ENCODE measurements around the gene NLRP13.

The NLRP13 gene

DNA sequence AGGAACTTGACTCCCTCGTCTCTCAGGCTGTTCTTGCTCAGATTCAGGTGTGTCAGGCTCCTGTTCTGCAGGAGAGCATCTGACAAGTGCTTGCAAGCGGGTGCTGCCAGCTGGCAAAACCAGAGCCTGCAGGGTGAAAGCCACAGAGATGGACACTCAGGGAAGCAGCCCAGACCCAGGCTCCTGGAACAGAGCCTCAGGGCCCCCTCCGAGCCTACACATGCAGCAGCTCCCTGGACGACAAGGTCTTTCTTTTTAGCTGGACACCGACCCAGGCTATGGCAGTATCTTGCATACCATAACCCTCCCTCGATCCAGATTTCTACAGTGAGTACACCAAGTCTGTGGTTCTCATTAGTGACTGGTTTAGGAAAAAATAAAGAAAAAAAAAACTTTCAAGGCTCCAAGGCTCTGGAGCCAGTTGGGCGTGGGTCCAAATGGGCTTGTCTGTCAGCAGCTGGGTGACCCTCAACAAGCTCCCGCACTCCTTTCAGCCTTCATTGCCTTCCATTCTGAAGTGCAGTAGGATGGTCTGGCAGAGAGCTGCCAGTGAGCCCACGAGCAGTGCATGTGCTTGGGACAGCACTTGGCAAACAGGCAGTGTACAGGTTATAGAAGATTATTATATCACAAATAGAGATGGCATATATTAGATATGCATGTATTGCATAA is 29.9 kb downstream of the NLRP13 start:
- DNase-seq (ENCODE audit: low read depth): no peak

DNA sequence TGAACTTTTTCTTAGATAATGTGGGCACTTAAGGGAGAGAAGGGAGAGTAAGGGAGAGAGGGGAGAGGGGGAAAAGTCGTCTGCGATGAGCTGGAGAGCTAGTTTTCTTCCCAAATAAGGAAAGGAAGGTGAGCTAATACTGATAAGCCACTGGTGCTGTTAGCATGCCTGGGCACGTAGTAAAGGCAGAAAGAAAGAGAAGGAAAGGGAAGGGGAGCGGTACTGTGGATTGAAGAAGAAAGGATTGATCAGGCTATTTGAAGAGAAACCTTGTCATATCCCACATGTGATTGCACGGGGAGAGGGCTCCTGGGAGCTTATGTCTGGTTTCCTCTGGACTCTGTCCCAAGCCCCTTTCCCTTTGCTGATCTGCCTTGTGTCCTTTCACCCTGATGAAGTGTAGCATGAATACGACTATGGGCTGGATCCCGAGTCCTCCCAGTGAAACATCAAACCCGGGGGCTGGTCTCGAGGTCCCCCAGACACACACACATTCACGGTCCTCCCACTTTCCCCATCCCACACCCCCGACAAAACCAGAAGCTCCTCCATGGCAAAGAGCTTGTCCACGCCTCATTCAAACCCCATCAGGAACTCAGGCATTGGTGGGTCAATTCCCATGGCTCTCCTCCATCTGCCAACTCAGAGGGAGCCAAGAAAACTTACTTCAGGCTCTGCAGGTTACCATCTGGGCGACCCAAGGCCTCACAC is 30.6 kb downstream of the NLRP13 start:
- no peak for DNase-seq (ENCODE audit: low read depth)

DNA sequence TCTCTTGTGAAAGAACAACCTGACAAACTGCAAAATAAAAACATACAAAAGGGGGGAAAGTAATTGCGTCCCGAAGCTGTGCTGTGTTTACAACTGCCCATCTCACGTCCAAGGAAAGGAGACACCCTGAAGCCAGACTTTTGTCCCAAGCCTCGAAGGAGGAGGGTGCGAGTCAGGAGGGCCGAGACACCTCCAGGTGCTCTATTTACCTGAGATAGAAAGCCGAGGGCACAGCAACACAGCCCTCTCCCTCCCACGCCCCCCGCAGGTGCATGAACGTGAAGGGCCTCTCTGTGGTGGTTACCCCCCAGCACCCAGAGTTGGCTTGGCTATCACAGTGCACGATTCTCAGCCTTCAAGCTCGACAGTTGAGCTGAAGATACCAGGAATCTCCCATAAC is 33.2 kb downstream of the NLRP13 start:
- DNase-seq (ENCODE audit: low read depth): no peak

DNA sequence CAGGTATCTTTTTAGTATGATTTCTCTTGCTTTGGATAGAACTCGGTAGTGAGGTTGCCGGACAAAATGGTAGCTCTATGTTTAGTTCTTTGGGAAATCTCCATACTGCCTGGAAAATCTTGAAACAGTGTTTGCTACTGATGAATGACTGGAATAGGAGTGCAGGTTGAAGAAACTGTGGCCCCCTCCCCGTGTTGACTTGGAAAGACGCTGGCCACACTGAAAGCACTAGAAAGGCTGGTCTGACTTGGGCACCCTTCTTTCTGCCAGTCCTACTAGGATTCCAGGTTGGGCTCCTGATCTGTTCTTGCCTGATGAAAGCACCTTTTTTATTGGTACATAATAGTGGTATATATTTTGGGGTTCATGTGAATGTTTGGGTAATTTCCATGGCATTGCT is 49.5 kb downstream of the NLRP13 start:
- DNase-seq (ENCODE audit: low read depth): no peak

DNA sequence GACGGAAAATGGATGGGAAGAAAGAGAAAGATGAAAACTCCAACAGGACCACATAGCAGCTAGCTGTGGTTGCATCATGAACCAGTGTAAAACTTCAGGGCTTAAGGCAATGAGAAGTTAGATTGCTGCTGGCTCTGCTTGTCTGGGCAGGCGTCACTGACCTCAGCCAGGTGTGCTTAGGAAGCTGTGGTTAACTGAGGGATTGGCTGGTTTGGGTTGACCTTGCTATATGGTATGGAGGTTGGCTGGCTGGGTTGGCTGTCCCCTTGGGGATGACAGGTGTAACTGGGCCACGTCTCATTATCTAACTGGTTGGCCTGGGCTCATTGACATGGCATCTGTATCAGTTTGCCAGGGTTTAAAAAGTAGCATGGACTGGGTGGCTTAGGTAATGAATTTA is 54.9 kb downstream of the NLRP13 start:
- DNase-seq (ENCODE audit: low read depth): no peak

DNA sequence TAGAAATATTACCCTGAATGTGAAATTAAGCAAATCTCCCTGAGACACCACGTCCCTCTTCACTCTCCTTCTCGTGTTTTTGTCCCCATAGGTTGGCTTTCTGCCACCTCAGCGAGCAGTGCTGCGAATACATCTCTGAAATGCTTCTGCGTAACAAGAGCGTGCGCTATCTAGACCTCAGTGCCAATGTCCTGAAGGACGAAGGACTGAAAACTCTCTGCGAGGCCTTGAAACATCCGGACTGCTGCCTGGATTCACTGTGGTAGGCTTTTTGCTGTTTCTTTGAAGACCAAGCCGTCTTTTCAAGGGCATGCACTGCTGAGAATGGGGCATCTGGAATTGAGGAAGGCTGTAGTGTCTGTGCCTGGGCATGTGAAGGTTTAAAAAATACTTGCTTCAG is 61.4 kb downstream of the NLRP13 start:
- no peak for DNase-seq (ENCODE audit: low read depth)

DNA sequence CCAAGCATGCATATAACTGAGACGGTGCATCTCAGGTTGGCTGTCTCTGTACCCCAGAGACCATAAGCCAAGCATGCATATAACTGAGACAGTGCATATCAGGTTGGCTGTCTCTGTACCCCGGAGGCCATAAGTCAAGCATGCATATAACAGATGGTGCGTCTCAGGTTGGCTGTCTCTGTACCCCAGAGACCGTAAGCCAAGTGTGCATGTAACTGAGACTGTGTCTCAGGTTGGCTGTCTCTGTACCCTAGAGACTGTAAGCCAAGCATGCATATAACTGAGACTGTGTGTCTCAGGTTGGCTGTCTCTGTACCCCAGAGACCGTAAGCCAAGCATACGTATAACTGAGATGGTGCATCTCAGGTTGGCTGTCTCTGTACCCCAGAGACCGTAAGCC is 65.0 kb downstream of the NLRP13 start:
- no peak for DNase-seq (ENCODE audit: low read depth)

DNA sequence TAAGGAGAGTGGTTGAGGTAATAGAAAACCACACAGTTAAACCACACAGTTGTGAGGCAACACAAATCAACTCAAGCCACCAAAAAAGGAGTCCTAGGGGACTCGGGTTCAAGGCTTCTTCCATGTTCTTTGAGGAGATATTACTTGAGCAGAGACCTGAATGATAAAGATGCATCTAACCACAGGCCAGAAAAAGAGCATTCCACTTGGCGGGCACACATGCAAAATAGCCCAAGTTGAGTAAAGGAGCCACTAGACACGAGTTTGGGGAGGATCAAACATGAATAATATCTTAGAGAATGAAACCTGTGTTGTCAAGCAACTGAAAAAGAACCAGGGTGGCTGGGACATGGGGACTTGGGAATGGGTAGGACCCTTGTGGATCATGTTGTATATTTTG is 65.6 kb downstream of the NLRP13 start:
- no peak for DNase-seq (ENCODE audit: low read depth)

DNA sequence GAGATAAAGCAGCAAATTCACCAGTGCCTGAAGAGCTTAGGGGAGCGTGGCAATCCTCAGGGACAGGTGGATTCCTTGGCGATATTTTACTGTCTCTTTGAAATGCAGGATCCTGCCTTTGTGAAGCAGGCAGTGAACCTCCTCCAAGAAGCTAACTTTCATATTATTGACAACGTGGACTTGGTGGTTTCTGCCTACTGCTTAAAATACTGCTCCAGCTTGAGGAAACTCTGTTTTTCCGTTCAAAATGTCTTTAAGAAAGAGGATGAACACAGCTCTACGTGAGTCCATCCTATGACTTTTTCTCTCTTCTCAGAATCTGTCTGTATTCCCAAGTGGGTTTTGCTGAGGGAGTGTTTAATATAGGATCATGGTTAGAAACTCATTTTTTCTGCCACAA is 73.2 kb downstream of the NLRP13 start:
- no peak for DNase-seq (ENCODE audit: low read depth)

DNA sequence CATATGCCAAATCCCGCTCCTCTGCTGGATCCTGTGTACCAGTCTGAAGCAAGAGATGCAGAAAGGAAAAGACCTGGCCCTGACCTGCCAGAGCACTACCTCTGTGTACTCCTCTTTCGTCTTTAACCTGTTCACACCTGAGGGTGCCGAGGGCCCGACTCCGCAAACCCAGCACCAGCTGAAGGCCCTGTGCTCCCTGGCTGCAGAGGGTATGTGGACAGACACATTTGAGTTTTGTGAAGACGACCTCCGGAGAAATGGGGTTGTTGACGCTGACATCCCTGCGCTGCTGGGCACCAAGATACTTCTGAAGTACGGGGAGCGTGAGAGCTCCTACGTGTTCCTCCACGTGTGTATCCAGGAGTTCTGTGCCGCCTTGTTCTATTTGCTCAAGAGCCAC is 73.7 kb downstream of the NLRP13 start:
- DNase-seq (ENCODE audit: low read depth): no peak

DNA sequence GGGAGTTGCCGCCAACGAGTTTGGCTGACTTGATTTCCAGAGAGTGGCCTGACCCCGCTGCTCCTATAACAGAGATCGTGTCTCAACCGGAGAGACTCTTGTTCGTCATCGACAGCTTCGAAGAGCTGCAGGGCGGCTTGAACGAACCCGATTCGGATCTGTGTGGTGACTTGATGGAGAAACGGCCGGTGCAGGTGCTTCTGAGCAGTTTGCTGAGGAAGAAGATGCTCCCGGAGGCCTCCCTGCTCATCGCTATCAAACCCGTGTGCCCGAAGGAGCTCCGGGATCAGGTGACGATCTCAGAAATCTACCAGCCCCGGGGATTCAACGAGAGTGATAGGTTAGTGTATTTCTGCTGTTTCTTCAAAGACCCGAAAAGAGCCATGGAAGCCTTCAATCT is 74.2 kb downstream of the NLRP13 start:
- no peak for DNase-seq (ENCODE audit: low read depth)

DNA sequence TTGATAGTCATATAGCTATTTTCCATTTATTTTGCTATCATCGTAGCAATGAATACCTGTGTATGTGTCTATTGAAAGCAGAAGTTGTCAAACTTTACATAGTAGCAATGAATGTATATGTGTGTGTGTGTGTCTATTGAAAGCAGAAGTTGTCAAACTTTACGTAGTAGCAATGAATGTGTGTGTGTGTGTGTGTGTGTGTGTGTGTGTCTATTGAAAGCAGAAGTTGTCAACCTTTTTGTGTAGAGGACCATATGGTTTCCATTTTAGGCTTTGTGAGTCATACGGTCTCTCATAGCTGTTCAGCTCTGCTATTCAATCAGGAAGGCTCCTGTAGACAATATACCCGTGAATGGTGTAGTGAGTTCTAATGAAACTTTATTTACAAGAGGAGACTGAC is 75.0 kb downstream of the NLRP13 start:
- no peak for DNase-seq (ENCODE audit: low read depth)

DNA sequence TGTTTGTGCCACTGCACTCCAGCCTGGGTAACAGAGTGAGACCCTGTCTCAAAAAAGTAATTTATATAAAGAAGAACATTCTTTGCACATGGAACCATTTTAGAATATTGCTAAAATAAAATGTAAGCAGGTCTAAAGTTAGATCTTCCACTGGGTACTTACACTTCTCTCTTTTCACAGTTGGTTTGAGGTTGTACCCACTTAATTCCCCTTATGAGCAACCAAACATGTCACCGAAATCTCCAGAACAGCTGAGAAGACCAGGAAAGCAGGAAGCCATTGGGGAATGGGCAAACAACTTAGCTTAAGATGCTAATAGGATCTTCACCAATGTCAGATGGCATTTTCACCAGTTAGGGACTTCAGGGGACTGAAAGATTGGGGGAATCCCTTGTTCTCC is 77.0 kb downstream of the NLRP13 start:
- DNase-seq (ENCODE audit: low read depth): no peak

All from activated T-helper 9 cell treated with anti-CD3 and anti-CD28 coated beads, Interleukin-2, amount 50 U/mL, for 16 hours (primary cell).